GM12878 (cell line): ENCODE results near the gene HCN4. TPM values are rescaled to one million over a fixed set of nuclear protein-coding genes. Genes with fewer than 3 reads are reported as not detected.

ENCODE experiments used
- ATAC-seq: fragments of 200-7000 bp; cut with Tn5 transposase; 3 replicates; pipeline ENCODE4 v1.9.1; 2020; ENCODE audit warnings: mild to moderate bottlenecking, moderate library complexity
- BruUV-seq: library from RNA; stranded (reverse); fragments of 400-500 nt; replicated peaks from 2 replicates; lab custom pipeline; 2021; lab: Mats Ljungman, UMichigan
- CTCF ChIA-PET: fragments of 300-600 bp; sonication (Branson Sonifier 250); formaldehyde crosslinking; extraction: SDS; loops from one replicate; lab custom pipeline; 2021; ENCODE audit warnings: inconsistent platforms; lab: Yijun Ruan, JAX
- POLR2A ChIA-PET: fragments of 350-600 bp; formaldehyde crosslinking; extraction: SDS; loops from one replicate; lab custom pipeline; 2021; ENCODE audit warnings: inconsistent platforms; lab: Charles Lee
- RAD21 ChIA-PET: fragments of 300-600 bp; sonication (Branson Sonifier 250); formaldehyde crosslinking; loops from one replicate; lab custom pipeline; 2023; ENCODE audit warnings: antibody characterized with exemption; ENCODE audit not compliant: unreplicated experiment; lab: Charles Lee
- SMC1A ChIA-PET: fragments of 300-600 bp; sonication (Branson Sonifier 250); formaldehyde crosslinking; loops from one replicate; lab custom pipeline; 2023; ENCODE audit not compliant: unreplicated experiment, uncharacterized antibody; lab: Charles Lee
- DNase-seq: peaks from one replicate; pipeline ENCODE4 v3.0.0-alpha.2; 2011; ENCODE audit warnings: low read depth, low spot score
- FAIRE-seq: peaks from 3 replicates; lab custom pipeline; 2011; peaks lifted over from hg19 to GRCh38; lab: Jason Lieb, UNC
- H2AFZ ChIP-seq: 2 replicates; pipeline ENCODE4 v1.6.0; 2011; ENCODE audit warnings: low read depth, low read length, control low read depth; ENCODE audit not compliant: control insufficient read depth
- H3K27ac ChIP-seq: 2 replicates; pipeline ENCODE4 v1.5.1; 2011; ENCODE audit warnings: control low read depth; ENCODE audit not compliant: control insufficient read depth, insufficient read depth
- H3K27me3 ChIP-seq, 2 experiments: replicated peaks in 1 of 2; 2 replicates each; pipeline versions ENCODE4 v1.6.0 to v1.6.1; 2011; ENCODE audit warnings: low read length in 1 of 2; ENCODE audit not compliant: control insufficient read depth in 2 of 2, insufficient read depth in 2 of 2
- H3K36me3 ChIP-seq, 2 experiments: 2 replicates each; pipeline ENCODE4 v1.5.1; 2011; ENCODE audit warnings: low read length in 1 of 2; ENCODE audit not compliant: control insufficient read depth in 2 of 2, insufficient read depth in 2 of 2
- H3K4me1 ChIP-seq: 2 replicates; pipeline ENCODE4 v1.6.1; 2011; ENCODE audit warnings: mild to moderate bottlenecking, low read length, moderate library complexity, mixed read lengths; ENCODE audit not compliant: control insufficient read depth, insufficient read depth
- H3K4me2 ChIP-seq: 2 replicates; pipeline ENCODE4 v1.6.0; 2011; ENCODE audit warnings: control low read depth; ENCODE audit not compliant: control insufficient read depth, insufficient read depth
- H3K4me3 ChIP-seq: fragments of 200-600 bp; sonication (generic); 2 replicates; pipeline ENCODE4 v1.5.1; 2016
- H3K79me2 ChIP-seq: 2 replicates; pipeline ENCODE4 v1.6.0; 2011; ENCODE audit warnings: low read length; ENCODE audit not compliant: control insufficient read depth, insufficient read depth
- H3K9ac ChIP-seq: 2 replicates; pipeline ENCODE4 v1.8.0; 2011; ENCODE audit warnings: low read length, control low read depth, mixed read lengths; ENCODE audit not compliant: control insufficient read depth, insufficient read depth
- H3K9me3 ChIP-seq: replicated peaks from 3 replicates; pipeline ENCODE4 v1.5.1; 2011; ENCODE audit warnings: mild to moderate bottlenecking, low read length; ENCODE audit not compliant: control insufficient read depth, insufficient read depth
- H4K20me1 ChIP-seq: 2 replicates; pipeline ENCODE4 v1.6.0; 2011; ENCODE audit not compliant: control insufficient read depth, insufficient read depth
- MEF2B ChIP-seq: fragments of 450-650 bp; IDR thresholded peaks from 2 replicates; pipeline ENCODE4 v1.6.1; 2018; ENCODE audit warnings: mild to moderate bottlenecking, moderate library complexity; ENCODE audit not compliant: partially characterized antibody, poor library complexity, severe bottlenecking
- MYB ChIP-seq: fragments of 150-350 bp; IDR thresholded peaks from 2 replicates; pipeline ENCODE4 v1.6.1; 2014; ENCODE audit warnings: mild to moderate bottlenecking, low read depth, low read length, borderline replicate concordance
- MYC ChIP-seq: IDR thresholded peaks from 2 replicates; pipeline ENCODE4 v1.6.1; 2011; ENCODE audit warnings: mild to moderate bottlenecking, low read length, moderate library complexity, inconsistent platforms; ENCODE audit not compliant: insufficient read depth, insufficient replicate concordance, insufficient read length, severe bottlenecking
- PKNOX1 ChIP-seq: fragments of 450-650 bp; IDR thresholded peaks from 2 replicates; pipeline ENCODE4 v1.6.1; 2016; ENCODE audit warnings: mild to moderate bottlenecking
- RELA ChIP-seq: fragments of 450-650 bp; IDR thresholded peaks from 2 replicates; pipeline ENCODE4 v1.8.0; 2014; ENCODE audit warnings: borderline replicate concordance; ENCODE audit not compliant: partially characterized antibody
- YBX1 ChIP-seq: fragments of 450-650 bp; IDR thresholded peaks from 2 replicates; pipeline ENCODE4 v1.6.1; 2016; ENCODE audit warnings: antibody characterized with exemption
- ZNF384 ChIP-seq: IDR thresholded peaks from 2 replicates; pipeline ENCODE4 v1.6.1; 2012; ENCODE audit warnings: low read depth, mild to moderate bottlenecking, low read length, improper control_type of control experiment, borderline replicate concordance
- WGBS: methylation state at CpG from one replicate; pipeline ENCODE4 v1.1.6; 2016; ENCODE audit warnings: low lambda C conversion rate; ENCODE audit not compliant: insufficient replicate concordance, insufficient coverage; ENCODE audit errors: missing lambda C conversion rate; 5-methylcytosine and 5-hydroxymethylcytosine counted together
- in situ Hi-C: fragments of 300-500 bp; cut with MboI; formaldehyde crosslinking; loops from 9 replicates; pipeline ENCODE4 v1.14.3; 2018; ENCODE audit warnings: mixed read lengths
- intact Hi-C: fragments of 100-400 bp; cut with micrococcal nuclease; formaldehyde crosslinking; loops from one replicate; pipeline ENCODE4 v1.14.2; 2022; ENCODE audit not compliant: unreplicated experiment
- polyA plus RNA-seq, 11 experiments: library from polyadenylated mRNA; depleted of rRNA in 4 of 11; unstranded in 6 of 11; stranded (reverse) in 5 of 11; fragments of >200 nt; fragmentation: Nextera tagmentation in 4 of 11; fragmentation: Illumina TruSeq in 1 of 11; extraction: Ambion mirVana in 4 of 11; extraction: Trizol in 1 of 11; gene quantifications; 1 replicate in 1 of 11; 2 replicates in 10 of 11; pipeline versions ENCODE4 v1.2.1 to v1.2.3, GENCODE V29; 2011 to 2016; ENCODE audit warnings: inconsistent platforms in 2 of 11, missing spikeins in 2 of 11, low read depth in 1 of 11
- total RNA-seq, 4 experiments: library from RNA; depleted of rRNA in 3 of 4; stranded (reverse); fragments of >200 nt in 3 of 4; fragmentation: Illumina TruSeq in 1 of 4; extraction: Trizol in 1 of 4; gene quantifications; 2 replicates each; pipeline versions ENCODE4 v1.2.1 to v1.2.3, GENCODE V29; 2013 to 2021
- TF ChIP-seq, protein P1 (sequence below): IDR thresholded peaks from 2 replicates; pipeline ENCODE4 v1.6.1; 2011; ENCODE audit warnings: borderline replicate concordance, low read depth, mild to moderate bottlenecking, moderate library complexity, low read length; ENCODE audit not compliant: insufficient read depth, poor library complexity, severe bottlenecking
- TF ChIP-seq, protein P2 (sequence below): fragments of 450-650 bp; IDR thresholded peaks from 2 replicates; pipeline ENCODE4 v1.6.1; 2017; ENCODE audit warnings: mild to moderate bottlenecking, moderate library complexity

HCN4 gene
- total and polyA plus RNA-seq, 10 of the 15 experiments (the other 5 are each of a cell fraction or from before 2014, with no cell fraction given), result 0.03 to 0.10 TPM; not detected in 8

DNA sequence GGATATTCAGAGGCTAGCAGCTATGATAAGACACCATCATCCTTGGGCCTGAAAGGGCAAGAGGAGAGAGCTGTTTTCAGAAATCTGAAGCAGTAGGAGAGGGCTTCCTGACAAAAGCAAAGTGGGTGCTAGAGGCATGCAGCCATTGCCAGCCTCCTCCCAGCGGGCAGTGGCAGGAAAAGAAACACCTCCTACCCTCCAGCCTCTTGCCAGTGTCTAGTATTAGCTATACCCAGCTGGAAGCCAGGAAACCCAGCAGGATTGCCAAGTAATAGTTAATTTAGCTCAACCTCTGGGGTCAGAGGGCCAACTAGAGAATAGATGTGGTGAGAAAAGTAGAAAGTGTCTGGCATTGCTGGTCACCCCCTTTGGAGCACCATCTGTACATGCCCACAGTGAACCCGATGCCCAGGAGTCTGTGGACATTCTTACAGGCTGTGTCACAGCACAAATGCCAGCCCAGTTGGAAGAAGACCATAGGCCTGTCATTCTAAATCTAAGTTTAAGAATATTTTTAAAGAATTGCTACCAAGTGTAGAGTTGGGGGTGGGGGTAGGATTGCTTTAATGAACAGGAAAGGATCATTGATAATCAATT, 85.3 kb downstream of the HCN4 start:
- Histone ChIP-seq H2AFZ (no peak overlapping the region), H3K4me3 (no peak overlapping the region), H3K9me3 (no peaks in the 10 kb centered on the region), H3K79me2 (no peaks in the 10 kb centered on the region), H3K9ac (no peak overlapping the region), H3K27me3 (no peaks in the 10 kb centered on the region), H3K36me3 (no peaks in the 10 kb centered on the region), H3K4me1 (no peaks in the 10 kb centered on the region), H4K20me1 (no peaks in the 10 kb centered on the region), H3K27ac (no peak overlapping the region), H3K4me2 (no peak overlapping the region)
- DNase-seq (no peak), FAIRE-seq (no peak), ATAC-seq (no peak)
- WGBS, result 16% methylated on average over 2 of the region's 2 CpGs
- intact Hi-C loops (no loop called here), in situ Hi-C loops (no loop called here)
- SMC1A ChIA-PET, result interaction anchor here (1.2 to 1.4 kb wide), 2 partner anchors 10 to 136 kb away, joined by 3 to 5 read pairs; no protein-coding TSS in a partner anchor
- TF ChIP-seq MEF2B (no peak), YBX1 (no peak), MYC (no peak), RELA (no peak), ZNF384 (no peak), PKNOX1 (no peak), MYB (no peak)
- TF ChIP-seq, protein P1, sequence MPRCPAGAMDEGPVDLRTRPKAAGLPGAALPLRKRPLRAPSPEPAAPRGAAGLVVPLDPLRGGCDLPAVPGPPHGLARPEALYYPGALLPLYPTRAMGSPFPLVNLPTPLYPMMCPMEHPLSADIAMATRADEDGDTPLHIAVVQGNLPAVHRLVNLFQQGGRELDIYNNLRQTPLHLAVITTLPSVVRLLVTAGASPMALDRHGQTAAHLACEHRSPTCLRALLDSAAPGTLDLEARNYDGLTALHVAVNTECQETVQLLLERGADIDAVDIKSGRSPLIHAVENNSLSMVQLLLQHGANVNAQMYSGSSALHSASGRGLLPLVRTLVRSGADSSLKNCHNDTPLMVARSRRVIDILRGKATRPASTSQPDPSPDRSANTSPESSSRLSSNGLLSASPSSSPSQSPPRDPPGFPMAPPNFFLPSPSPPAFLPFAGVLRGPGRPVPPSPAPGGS, result no peak
- TF ChIP-seq, protein P2, sequence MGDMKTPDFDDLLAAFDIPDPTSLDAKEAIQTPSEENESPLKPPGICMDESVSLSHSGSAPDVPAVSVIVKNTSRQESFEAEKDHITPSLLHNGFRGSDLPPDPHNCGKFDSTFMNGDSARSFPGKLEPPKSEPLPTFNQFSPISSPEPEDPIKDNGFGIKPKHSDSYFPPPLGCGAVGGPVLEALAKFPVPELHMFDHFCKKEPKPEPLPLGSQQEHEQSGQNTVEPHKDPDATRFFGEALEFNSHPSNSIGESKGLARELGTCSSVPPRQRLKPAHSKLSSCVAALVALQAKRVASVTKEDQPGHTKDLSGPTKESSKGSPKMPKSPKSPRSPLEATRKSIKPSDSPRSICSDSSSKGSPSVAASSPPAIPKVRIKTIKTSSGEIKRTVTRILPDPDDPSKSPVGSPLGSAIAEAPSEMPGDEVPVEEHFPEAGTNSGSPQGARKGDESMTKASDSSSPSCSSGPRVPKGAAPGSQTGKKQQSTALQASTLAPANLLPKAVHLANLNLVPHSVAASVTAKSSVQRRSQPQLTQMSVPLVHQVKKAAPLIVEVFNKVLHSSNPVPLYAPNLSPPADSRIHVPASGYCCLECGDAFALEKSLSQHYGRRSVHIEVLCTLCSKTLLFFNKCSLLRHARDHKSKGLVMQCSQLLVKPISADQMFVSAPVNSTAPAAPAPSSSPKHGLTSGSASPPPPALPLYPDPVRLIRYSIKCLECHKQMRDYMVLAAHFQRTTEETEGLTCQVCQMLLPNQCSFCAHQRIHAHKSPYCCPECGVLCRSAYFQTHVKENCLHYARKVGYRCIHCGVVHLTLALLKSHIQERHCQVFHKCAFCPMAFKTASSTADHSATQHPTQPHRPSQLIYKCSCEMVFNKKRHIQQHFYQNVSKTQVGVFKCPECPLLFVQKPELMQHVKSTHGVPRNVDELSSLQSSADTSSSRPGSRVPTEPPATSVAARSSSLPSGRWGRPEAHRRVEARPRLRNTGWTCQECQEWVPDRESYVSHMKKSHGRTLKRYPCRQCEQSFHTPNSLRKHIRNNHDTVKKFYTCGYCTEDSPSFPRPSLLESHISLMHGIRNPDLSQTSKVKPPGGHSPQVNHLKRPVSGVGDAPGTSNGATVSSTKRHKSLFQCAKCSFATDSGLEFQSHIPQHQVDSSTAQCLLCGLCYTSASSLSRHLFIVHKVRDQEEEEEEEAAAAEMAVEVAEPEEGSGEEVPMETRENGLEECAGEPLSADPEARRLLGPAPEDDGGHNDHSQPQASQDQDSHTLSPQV, result no peak
- CTCF ChIA-PET, result interaction anchor here (1.9 to 2.6 kb wide), 2 partner anchors 18 to 43 kb away, joined by 7 read pairs; no protein-coding TSS in a partner anchor
- RAD21 ChIA-PET, result no interaction called here
- no TSS peak for BruUV-seq
- POLR2A ChIA-PET, result no interaction called here
